Gastrocnemius medialis (tissue), 4 donors: ENCODE measurements around the gene MEIS2. TPM values are rescaled to one million over a fixed set of nuclear protein-coding genes. Genes with fewer than 3 reads are reported as not detected.

Experiments used
- ATAC-seq, 2 donors: fragments of 150-250 bp; one replicate each; pipeline ENCODE4 v1.9.1; 2016
- DNase-seq, 2 donors: peaks; one replicate each; pipeline ENCODE4 v3.0.0-alpha.2; 2019
- H3K27ac ChIP-seq, 4 donors: fragments of 200-600 bp; sonication (generic); 1 replicate in 1 of 4; 2 replicates in 3 of 4; pipeline ENCODE4 v1.5.1; 2016 to 2018; ENCODE audit warnings: mild to moderate bottlenecking in 2 of 4, moderate library complexity in 1 of 4
- H3K27me3 ChIP-seq, 3 donors: fragments of 200-600 bp; sonication (generic) in 2 of 3; 1 replicate in 1 of 3; 2 replicates in 2 of 3; pipeline versions ENCODE4 v1.5.1 to v1.6.0; 2016 to 2019; ENCODE audit warnings: mild to moderate bottlenecking in 1 of 3, moderate library complexity in 1 of 3
- H3K36me3 ChIP-seq, 2 donors: fragments of 200-600 bp; sonication (generic) in 1 of 2; one replicate each; pipeline ENCODE4 v1.5.1; 2017 to 2018
- H3K4me1 ChIP-seq, 2 donors: fragments of 200-600 bp; sonication (generic) in 1 of 2; one replicate each; pipeline ENCODE4 v1.5.1; 2016 to 2017; ENCODE audit warnings: mild to moderate bottlenecking in 2 of 2
- H3K4me3 ChIP-seq, 4 donors: fragments of 200-600 bp; sonication (generic) in 3 of 4; 1 replicate in 1 of 4; 2 replicates in 3 of 4; pipeline ENCODE4 v1.5.1; 2016 to 2019; ENCODE audit warnings: mild to moderate bottlenecking in 2 of 4
- H3K9me3 ChIP-seq, 3 donors: fragments of 200-600 bp; sonication (generic) in 2 of 3; 1 replicate in 1 of 3; 2 replicates in 2 of 3; pipeline ENCODE4 v1.5.1; 2016 to 2019
- POLR2A ChIP-seq, 2 donors: fragments of 450-650 bp; IDR thresholded peaks; one replicate each; pipeline ENCODE4 v1.6.1; 2017; ENCODE audit warnings: antibody characterized with exemption in 2 of 2, mild to moderate bottlenecking in 2 of 2, moderate library complexity in 2 of 2
- in situ Hi-C, 4 donors: fragments of 200-750 bp; cut with MboI; loops; one replicate each; pipeline versions ENCODE4 v1.15.0 to v1.8.0; 2017; ENCODE audit warnings: low sequenced_read_pairs in 4 of 4
- intact Hi-C: fragments of 100-400 bp; cut with DNase I; formaldehyde crosslinking; loops from one replicate; pipeline ENCODE4 v1.15.1; 2023; ENCODE audit warnings: low total_unique reads
- total RNA-seq, 4 donors: library from RNA; depleted of rRNA; stranded (reverse); fragments of >200 nt; gene quantifications; one replicate each; pipeline versions ENCODE4 v1.1.0 to v1.2.3, GENCODE V29; 2016
- TF ChIP-seq, protein P1 (sequence below), 5 experiments: fragments of 450-650 bp in 3 of 5; fragments of 200-600 bp in 2 of 5; sonication (generic) in 2 of 5; IDR thresholded peaks in 4 of 5; conservative IDR thresholded peaks in 1 of 5; 1 replicate in 4 of 5; 2 replicates in 1 of 5; pipeline ENCODE4 v1.5.1; 2016 to 2019; ENCODE audit warnings: antibody characterized with exemption in 5 of 5, mild to moderate bottlenecking in 3 of 5, moderate library complexity in 3 of 5

The MEIS2 gene
- total RNA-seq, 4 donors from 2014 or later, result 0.31 to 1.8 (median 0.40) TPM; not detected in 1

DNA sequence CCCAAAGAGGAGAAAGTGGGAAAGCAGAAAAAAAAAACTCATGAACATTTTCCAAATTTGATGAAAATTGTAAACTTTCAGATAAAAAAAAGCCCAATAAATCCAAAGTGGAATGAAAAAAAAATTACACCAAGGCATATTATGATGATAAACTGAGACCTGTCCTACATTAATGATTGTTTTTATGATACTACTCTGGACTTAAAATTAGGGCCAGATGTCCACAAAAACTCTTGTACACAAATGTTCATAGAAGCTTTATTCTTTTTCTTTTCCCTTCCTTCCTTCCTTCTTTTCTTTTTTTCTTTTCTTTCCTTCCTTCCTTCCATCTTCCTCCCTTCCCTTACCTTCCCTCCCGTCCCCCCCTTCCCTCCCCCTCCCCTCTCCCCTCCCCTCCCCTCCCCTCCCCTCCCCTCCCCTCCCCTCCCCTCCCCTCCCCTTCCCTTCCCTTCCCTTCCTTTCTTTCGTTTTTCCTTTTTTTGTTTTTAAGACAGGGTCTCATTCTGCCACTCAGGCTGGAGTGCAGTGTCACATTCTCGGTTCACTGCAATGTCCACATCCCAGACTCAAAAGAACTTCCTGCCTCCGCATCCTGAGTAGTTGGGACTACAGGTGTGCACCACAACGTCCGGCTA is 243.9 kb downstream of the MEIS2 start:
- Histone ChIP-seq H3K4me1 (no peaks in the 10 kb centered on the region), H3K9me3 (no peaks in the 10 kb centered on the region), H3K27me3 (no peaks in the 10 kb centered on the region), H3K4me3 (no peak overlapping the region), H3K27ac (no peak overlapping the region), H3K36me3 (no peaks in the 10 kb centered on the region)
- DNase-seq, result no peak
- intact Hi-C loops, result no loop called here
- no peak for ATAC-seq
- in situ Hi-C loops, result no loop called here
- TF ChIP-seq POLR2A (IDR thresholded peaks at IDR 0.05), result no peak

DNA sequence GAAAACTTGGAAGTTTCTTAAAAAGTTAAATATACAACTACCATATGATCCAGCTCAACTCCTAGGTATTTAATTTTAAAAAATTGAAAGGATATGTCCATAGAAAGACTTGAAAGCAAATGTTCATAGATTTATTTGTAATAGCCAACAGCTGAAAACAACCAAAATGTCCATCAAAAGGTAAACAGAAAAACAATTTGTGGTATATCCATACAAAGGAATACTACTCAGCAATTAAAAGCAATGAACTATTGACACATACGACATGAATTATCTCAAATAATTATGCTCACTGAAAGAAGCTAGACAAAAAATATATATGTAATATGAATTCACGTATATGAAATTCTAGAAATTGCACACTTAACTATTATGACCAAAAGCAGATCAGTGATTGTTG is 249.5 kb downstream of the MEIS2 start:
- no peaks in the 10 kb centered on the region for H3K4me1 ChIP-seq
- no peak overlapping the region for H3K4me3 ChIP-seq
- no peak for ATAC-seq
- no peaks in the 10 kb centered on the region for H3K27me3 ChIP-seq
- TF ChIP-seq, protein P1, sequence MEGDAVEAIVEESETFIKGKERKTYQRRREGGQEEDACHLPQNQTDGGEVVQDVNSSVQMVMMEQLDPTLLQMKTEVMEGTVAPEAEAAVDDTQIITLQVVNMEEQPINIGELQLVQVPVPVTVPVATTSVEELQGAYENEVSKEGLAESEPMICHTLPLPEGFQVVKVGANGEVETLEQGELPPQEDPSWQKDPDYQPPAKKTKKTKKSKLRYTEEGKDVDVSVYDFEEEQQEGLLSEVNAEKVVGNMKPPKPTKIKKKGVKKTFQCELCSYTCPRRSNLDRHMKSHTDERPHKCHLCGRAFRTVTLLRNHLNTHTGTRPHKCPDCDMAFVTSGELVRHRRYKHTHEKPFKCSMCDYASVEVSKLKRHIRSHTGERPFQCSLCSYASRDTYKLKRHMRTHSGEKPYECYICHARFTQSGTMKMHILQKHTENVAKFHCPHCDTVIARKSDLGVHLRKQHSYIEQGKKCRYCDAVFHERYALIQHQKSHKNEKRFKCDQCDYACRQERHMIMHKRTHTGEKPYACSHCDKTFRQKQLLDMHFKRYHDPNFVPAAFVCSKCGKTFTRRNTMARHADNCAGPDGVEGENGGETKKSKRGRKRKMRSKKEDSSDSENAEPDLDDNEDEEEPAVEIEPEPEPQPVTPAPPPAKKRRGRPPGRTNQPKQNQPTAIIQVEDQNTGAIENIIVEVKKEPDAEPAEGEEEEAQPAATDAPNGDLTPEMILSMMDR (IDR thresholded peaks at IDR 0.05 in 4 of 5, conservative IDR thresholded peaks at IDR 0.05 in 1 of 5), result no peak
- TF ChIP-seq POLR2A (IDR thresholded peaks at IDR 0.05), result no peak
- no peaks in the 10 kb centered on the region for H3K9me3 ChIP-seq
- no peak overlapping the region for H3K27ac ChIP-seq
- DNase-seq, result no peak
- in situ Hi-C loops (no loop called here), intact Hi-C loops (no loop called here)
- H3K36me3 ChIP-seq, result no peaks in the 10 kb centered on the region

DNA sequence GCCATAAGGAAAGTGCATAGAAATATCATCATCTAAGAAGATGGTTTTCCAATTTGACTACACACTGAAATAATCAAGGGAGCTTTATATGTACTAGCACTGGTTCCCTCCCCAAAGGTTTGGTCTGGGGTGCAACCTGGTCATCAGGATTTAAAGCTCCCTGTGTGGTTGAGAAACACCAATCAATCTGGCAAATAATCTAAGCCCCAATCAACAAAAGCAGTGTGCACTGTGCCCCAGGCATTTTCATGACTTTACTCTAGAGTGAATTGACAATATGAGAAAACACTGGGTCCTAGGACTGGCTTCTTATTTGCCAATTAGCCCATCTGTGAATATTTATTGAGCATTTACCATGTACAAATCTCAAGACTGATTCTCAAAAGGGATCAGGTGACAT is 255.1 kb downstream of the MEIS2 start:
- in situ Hi-C loops (no loop called here), intact Hi-C loops (no loop called here)
- H3K36me3 ChIP-seq, result no peaks in the 10 kb centered on the region
- TF ChIP-seq, protein P1 (IDR thresholded peaks at IDR 0.05 in 4 of 5, conservative IDR thresholded peaks at IDR 0.05 in 1 of 5), result no peak
- TF ChIP-seq POLR2A (IDR thresholded peaks at IDR 0.05), result no peak
- peaks cover 0 to 3% (median 0%) of the 10 kb centered on the region in 3 donors for H3K27me3 ChIP-seq
- no peaks in the 10 kb centered on the region for H3K4me1 ChIP-seq
- DNase-seq (no peak), ATAC-seq (no peak)
- H3K27ac ChIP-seq, result no peak overlapping the region
- H3K4me3 ChIP-seq, result no peak overlapping the region
- H3K9me3 ChIP-seq, result no peaks in the 10 kb centered on the region

DNA sequence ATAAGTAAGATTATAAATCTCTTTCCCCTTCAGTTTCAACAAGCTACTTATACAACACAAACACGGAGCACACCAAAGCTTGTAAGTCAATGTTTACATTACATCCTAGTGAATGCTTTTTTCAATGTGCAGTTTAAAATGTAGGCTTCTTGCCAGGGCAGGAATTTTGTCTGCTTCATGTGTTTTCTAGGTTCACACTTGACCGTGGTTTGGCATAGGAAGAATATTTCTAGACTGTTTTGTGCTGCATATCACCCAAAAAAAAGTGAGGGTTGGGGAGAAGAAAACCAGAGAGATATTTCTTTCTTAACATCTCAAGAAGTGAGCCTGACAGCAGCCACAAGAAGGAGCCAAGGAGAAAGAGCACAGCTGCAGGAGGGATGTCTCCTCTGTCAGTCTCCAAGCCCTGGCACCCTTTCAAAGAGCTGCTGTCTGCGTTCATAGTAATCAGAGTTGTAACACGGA is 255.8 kb downstream of the MEIS2 start:
- H3K4me3 ChIP-seq, result no peak overlapping the region
- H3K4me1 ChIP-seq, result no peaks in the 10 kb centered on the region
- ATAC-seq (no peak), DNase-seq (no peak)
- no peak overlapping the region for H3K27ac ChIP-seq
- no peaks in the 10 kb centered on the region for H3K9me3 ChIP-seq
- in situ Hi-C loops, result no loop called here
- TF ChIP-seq, protein P1 (IDR thresholded peaks at IDR 0.05 in 4 of 5, conservative IDR thresholded peaks at IDR 0.05 in 1 of 5), result no peak
- TF ChIP-seq POLR2A (IDR thresholded peaks at IDR 0.05), result no peak
- intact Hi-C loops, result no loop called here
- no peaks in the 10 kb centered on the region for H3K36me3 ChIP-seq
- H3K27me3 ChIP-seq, result peaks cover 0 to 3% (median 0%) of the 10 kb centered on the region in 3 donors

DNA sequence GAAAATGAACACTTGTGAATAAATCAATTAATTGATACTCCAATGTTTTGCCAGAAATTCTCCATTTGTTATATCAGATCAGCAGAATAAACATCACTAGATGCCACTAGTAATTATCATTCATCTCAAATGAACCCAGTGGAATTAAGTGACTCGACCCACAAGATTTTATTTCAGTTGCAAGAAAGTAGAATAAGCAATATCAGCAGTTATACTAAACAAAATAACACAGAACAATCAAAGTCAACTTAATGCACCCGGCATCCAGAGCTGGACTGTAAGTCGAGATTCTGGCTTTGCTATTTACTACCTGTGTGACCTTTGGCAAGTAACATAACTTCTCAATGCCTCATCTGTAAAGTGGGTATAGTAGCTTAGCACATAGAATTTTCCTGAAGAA is 256.5 kb downstream of the MEIS2 start:
- DNase-seq (no peak), ATAC-seq (no peak)
- TF ChIP-seq, protein P1 (IDR thresholded peaks at IDR 0.05 in 4 of 5, conservative IDR thresholded peaks at IDR 0.05 in 1 of 5), result no peak
- no peak for TF ChIP-seq POLR2A (IDR thresholded peaks at IDR 0.05)
- Histone ChIP-seq H3K9me3 (no peaks in the 10 kb centered on the region), H3K36me3 (no peaks in the 10 kb centered on the region), H3K27ac (no peak overlapping the region), H3K27me3 (peaks cover 0 to 3% (median 0%) of the 10 kb centered on the region in 3 donors), H3K4me1 (no peaks in the 10 kb centered on the region), H3K4me3 (no peak overlapping the region)
- in situ Hi-C loops, result no loop called here
- intact Hi-C loops, result no loop called here
